Calu3 (cell line): Measurements from ENCODE around the gene LOXHD1. TPM values are rescaled to one million over a fixed set of nuclear protein-coding genes. Genes with fewer than 3 reads are reported as not detected.

ENCODE experiments used
- BruUV-seq: library from RNA; stranded (reverse); fragments of 400-500 nt; replicated peaks from 2 replicates; lab custom pipeline; 2021; lab: Mats Ljungman, UMichigan
- CTCF ChIA-PET: fragments of 300-600 bp; sonication (Branson Sonifier 250); formaldehyde crosslinking; loops from one replicate; lab custom pipeline; 2022; ENCODE audit warnings: antibody characterized with exemption; lab: Charles Lee
- DNase-seq: peaks from one replicate; pipeline ENCODE4 v3.0.0; 2022
- H3K27ac Mint-ChIP-seq: one replicate; pipeline ENCODE4 v1.8.0; 2022; ENCODE audit warnings: mixed read lengths; ENCODE audit not compliant: unreplicated experiment
- H3K27me3 Mint-ChIP-seq: one replicate; pipeline ENCODE4 v1.8.0; 2022; ENCODE audit warnings: mixed read lengths; ENCODE audit not compliant: unreplicated experiment
- H3K36me3 Mint-ChIP-seq: one replicate; pipeline ENCODE4 v1.8.0; 2022; ENCODE audit warnings: mild to moderate bottlenecking, moderate library complexity, mixed read lengths; ENCODE audit not compliant: insufficient read depth, unreplicated experiment
- H3K4me1 Mint-ChIP-seq: one replicate; pipeline ENCODE4 v1.8.0; 2022; ENCODE audit warnings: mild to moderate bottlenecking, low read depth, mixed read lengths; ENCODE audit not compliant: unreplicated experiment
- H3K4me3 Mint-ChIP-seq: one replicate; pipeline ENCODE4 v1.8.0; 2022; ENCODE audit warnings: mild to moderate bottlenecking, low read depth, moderate library complexity, mixed read lengths; ENCODE audit not compliant: unreplicated experiment
- H3K9me3 Mint-ChIP-seq: one replicate; pipeline ENCODE4 v1.8.0; 2022; ENCODE audit warnings: low read depth, mixed read lengths; ENCODE audit not compliant: unreplicated experiment
- intact Hi-C: fragments of 100-400 bp; cut with micrococcal nuclease; formaldehyde crosslinking; loops from one replicate; pipeline ENCODE4 v1.10.0; 2022; ENCODE audit not compliant: unreplicated experiment
- total RNA-seq: library from RNA; stranded (reverse); gene quantifications from 2 replicates; pipeline ENCODE4 v1.2.3, GENCODE V29; 2022
- TF ChIP-seq, protein P1 (sequence below): fragments of 200-600 bp; IDR thresholded peaks from one replicate; pipeline ENCODE4 v1.8.0; 2022; ENCODE audit warnings: antibody characterized with exemption; ENCODE audit not compliant: unreplicated experiment

The LOXHD1 gene
- total RNA-seq, 1 experiment from 2014 or later: not detected

DNA sequence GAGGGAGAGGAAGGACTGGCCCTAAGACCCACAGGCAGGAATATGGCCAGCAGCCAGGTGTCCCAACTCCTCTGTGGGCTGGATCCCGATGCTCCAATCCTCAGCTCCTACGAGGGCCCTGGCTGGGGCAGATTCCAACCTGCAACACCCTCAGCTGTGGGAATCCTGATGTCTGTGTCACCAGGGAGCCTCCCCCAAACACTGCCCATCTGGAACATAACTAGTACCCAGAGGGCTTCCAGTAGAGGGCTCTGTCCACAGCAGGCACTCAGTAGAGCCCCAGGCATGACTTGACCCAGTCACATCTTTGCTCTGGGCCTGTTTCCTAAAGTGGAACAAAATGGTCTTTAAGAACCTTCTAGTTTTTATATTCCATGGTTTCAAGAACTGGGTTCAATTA lies 20.6 kb upstream of the LOXHD1 start:
- TF ChIP-seq, protein P1, sequence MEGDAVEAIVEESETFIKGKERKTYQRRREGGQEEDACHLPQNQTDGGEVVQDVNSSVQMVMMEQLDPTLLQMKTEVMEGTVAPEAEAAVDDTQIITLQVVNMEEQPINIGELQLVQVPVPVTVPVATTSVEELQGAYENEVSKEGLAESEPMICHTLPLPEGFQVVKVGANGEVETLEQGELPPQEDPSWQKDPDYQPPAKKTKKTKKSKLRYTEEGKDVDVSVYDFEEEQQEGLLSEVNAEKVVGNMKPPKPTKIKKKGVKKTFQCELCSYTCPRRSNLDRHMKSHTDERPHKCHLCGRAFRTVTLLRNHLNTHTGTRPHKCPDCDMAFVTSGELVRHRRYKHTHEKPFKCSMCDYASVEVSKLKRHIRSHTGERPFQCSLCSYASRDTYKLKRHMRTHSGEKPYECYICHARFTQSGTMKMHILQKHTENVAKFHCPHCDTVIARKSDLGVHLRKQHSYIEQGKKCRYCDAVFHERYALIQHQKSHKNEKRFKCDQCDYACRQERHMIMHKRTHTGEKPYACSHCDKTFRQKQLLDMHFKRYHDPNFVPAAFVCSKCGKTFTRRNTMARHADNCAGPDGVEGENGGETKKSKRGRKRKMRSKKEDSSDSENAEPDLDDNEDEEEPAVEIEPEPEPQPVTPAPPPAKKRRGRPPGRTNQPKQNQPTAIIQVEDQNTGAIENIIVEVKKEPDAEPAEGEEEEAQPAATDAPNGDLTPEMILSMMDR: no peak
- H3K27me3 Mint-ChIP-seq: peaks cover 94% of the 10 kb centered on the region
- CTCF ChIA-PET: no interaction called here

DNA sequence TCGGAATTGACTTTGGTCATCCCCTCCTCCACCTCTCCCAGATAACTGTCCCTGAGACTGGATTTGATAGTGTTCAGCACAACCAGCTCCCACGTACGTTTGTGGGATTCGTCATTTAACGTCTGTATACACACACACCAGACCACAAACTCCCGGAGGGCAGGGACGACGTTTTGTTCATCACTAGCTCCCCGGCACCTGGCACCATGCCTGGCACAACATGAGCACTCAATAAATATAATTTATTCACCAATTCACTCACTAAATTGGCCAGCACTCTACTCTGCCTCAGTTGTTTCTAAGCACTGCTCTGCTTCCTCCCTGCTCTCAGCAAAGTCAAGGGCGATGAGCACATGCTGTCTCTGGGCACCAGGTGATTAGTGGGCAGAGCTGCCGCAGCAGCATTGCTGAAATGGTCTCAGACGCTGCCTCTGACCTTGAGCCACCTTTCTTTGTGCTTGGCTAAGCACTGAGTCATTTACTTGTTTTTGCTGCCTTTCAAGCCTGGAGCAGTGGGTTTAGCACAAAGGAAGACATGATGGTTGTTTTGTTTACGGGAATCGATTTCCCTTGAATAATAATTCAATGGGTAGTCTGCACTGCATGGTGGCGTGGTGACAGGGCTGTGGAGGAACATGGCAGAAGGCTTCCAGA lies 19.3 kb upstream of the LOXHD1 start:
- no peak for DNase-seq
- CTCF ChIA-PET: no interaction called here

More for the DNA sequence above, 20.6 kb upstream of the LOXHD1 start:
- Mint-ChIP-seq H3K9me3 (no peaks in the 10 kb centered on the region), H3K27ac (no peak overlapping the region), H3K4me1 (no peaks in the 10 kb centered on the region), H3K4me3 (no peak overlapping the region), H3K36me3 (no peaks in the 10 kb centered on the region)
- DNase-seq: no peak
- BruUV-seq: no TSS peak
- intact Hi-C loops: no loop called here

DNA sequence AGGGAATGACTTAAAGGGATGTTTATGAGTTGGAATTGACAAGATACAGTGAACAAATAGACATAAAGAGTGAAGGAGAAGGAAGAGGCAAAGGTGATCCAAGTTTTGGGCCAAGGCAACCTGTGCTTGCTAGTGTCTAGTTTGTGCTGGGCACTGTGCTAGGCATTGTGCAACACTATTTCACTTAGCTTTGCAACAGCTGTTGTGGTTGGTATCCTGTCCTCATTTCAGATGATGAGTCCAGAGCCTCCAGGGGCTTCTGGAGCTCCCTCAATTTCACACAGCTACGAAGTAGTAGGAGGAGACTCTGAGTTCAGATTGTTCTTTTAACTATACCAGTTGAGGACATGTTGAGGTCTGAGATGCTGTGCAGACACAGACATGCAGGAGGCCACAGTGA lies 18.1 kb upstream of the LOXHD1 start:
- Mint-ChIP-seq H3K36me3 (no peaks in the 10 kb centered on the region), H3K4me3 (no peak overlapping the region), H3K27me3 (peaks cover 94% of the 10 kb centered on the region), H3K9me3 (no peaks in the 10 kb centered on the region), H3K27ac (no peak overlapping the region), H3K4me1 (no peaks in the 10 kb centered on the region)
- no TSS peak for BruUV-seq
- CTCF ChIA-PET: interaction anchor here (0.7 kb wide), 1 partner anchor 25 kb away, joined by 3 read pairs; no protein-coding TSS in a partner anchor
- no peak for DNase-seq
- intact Hi-C loops: no loop called here
- TF ChIP-seq, protein P1: no peak

More for the DNA sequence above, 19.3 kb upstream of the LOXHD1 start:
- no peak overlapping the region for H3K4me3 Mint-ChIP-seq
- no peaks in the 10 kb centered on the region for H3K4me1 Mint-ChIP-seq
- peaks cover 94% of the 10 kb centered on the region for H3K27me3 Mint-ChIP-seq
- H3K36me3 Mint-ChIP-seq: no peaks in the 10 kb centered on the region
- BruUV-seq: no TSS peak
- TF ChIP-seq, protein P1: no peak
- H3K9me3 Mint-ChIP-seq: no peaks in the 10 kb centered on the region
- intact Hi-C loops: no loop called here
- H3K27ac Mint-ChIP-seq: no peak overlapping the region

DNA sequence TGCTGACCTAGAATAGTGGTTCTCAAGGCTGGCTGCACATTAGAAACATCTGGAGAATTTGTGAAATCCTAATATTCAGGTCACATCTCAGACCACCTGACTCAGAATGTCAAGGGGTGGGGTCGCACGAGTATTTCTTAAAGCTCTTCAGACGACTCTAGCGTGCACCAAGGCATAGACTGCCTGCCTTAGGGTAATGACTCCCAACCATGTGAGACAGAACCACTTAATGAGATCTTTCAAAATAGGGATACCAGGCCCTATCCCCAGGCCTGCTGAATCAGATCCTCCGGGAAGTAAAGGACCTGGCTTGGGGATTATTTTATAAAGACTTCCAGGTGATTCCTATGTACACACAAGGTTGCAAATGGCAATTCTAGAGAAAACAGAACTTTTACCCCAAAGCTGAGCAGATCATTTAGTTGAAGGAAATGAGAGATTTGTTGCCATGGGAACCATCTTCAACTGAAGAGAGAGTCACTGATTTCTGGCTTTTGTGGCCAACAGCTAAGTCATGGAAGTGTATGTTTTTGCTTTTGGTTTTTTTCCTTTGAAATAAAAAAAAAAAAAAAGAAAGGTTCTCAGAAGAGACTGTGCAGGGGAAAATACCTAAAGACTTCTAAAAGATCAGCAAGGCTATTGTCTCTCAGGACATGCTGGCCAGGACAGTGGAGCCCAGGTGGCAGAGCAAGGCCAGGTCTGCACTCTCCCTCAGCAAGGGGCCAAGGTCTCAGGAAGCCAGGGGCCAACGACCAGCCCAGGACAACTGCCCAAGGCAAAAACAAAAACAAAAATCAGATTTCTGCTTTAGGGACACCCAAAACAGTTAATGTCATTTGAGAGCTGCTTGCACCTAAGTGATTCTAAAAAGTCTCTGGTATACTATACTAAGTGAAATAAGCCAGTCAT lies 15.3 kb upstream of the LOXHD1 start:
- Mint-ChIP-seq H3K27me3 (peaks cover 98% of the 10 kb centered on the region), H3K4me1 (no peaks in the 10 kb centered on the region), H3K36me3 (no peaks in the 10 kb centered on the region), H3K27ac (no peak overlapping the region), H3K9me3 (no peaks in the 10 kb centered on the region), H3K4me3 (no peak overlapping the region)
- intact Hi-C loops: no loop called here
- CTCF ChIA-PET: no interaction called here
- DNase-seq: no peak
- no TSS peak for BruUV-seq
- TF ChIP-seq, protein P1: no peak
